ENCODE data around the gene LCK. TPM values are rescaled to one million over a fixed set of nuclear protein-coding genes. Genes with fewer than 3 reads are reported as not detected.

LCK gene
- total RNA-seq: 0.16 TPM in 1 of 2 replicates, not detected in the other

DNA sequence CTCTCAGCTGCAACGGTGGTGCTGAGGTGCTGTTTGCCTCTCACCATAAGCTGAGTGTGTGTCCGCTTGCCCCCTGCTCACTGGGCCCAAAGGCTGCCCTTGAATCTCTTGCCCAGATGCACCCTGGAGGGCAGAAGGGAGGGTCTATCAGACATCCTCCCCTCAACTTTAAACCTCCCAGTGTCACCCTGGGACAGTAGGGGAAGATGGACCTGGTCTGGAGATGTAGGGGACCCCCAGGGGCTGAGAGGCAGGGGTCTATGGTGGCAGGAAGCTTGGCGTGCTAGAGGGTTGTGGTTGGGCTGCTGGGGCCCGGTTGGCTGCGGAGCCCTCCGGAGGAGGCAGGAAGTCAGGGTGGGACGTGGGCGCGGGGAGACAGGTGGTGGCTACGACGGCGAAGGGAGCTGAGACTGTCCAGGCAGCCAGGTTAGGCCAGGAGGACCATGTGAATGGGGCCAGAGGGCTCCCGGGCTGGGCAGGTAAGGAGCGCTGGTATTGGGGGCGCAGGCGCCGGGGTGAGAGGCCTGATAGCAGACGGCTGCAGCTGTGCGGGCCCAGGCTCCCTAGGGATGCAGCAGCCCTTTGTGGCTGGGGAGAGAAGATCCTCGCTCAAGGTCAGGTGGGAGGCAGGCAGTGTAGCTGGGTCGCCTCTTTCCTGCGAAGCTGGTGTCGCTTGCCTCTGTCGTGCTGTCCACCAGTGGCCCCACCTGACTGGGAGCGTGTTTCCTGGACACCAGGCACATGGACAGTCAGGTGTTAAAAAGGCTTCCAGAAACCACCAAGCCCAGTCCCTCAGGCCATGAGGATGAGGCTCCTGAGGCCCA lies at the start of gene LCK:
TSS of gene LCK (plus strand) at position 373 of the 824 bp plus-strand sequence. CDS start 23,065 bp downstream, outside the sequence.

GRCh38 chr1:32205401-32206370 lies 45.4 kb upstream of the LCK start, which contains the start of gene IQCC:
Gene IQCC (plus strand): TSS chr1:32205671. CDS start chr1:32205682, 11 bp downstream.

GRCh38 chr1:32208891-32209328 lies 42.2 kb upstream of the LCK start, which contains the start of gene DCDC2B:
Gene DCDC2B (plus strand): TSS chr1:32209089. CDS start chr1:32209094, 5 bp downstream.

GRCh38 chr1:32221980-32222755 lies 28.9 kb upstream of the LCK start, which contains the start of the genes EIF3I and TMEM234:
Gene EIF3I (plus strand): TSS chr1:32222407. CDS start chr1:32222442, 35 bp downstream.
Gene TMEM234 (minus strand): TSS chr1:32222353. CDS start chr1:32222322, 31 bp downstream.

DNA sequence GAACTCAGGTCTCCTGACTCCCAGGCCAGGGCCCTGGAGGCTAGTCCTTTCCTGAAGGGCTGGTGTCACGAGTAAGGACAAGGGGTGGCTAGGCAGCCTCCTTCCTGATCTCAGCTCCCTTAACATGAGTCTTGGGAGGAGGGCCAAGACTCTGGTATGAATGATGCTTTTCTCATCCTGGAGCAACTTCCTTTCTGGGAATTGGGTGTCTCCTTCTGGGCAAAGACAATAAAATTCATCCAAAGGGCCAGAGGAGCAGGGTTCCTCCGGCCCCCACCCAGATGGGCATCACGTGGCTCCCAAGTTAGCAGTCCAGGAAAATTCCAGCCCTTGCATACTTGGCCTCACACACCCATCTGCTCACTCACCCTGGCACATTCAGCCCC lies 4.2 kb upstream of the LCK start, which contains the start of gene FAM167B:
TSS of gene FAM167B (plus strand) at position 335 of the 386 bp plus-strand sequence. CDS start 200 bp downstream, outside the sequence.

GRCh38 chr1:32291708-32292538 lies 40.9 kb downstream of the LCK start, which contains the start of gene HDAC1:
Gene HDAC1 (plus strand): TSS chr1:32292083. CDS start chr1:32292170, 87 bp downstream.

Other genes with a start within 250 kb of the LCK start
- gene KHDRBS1, start 237.4 kb upstream of the LCK start, total RNA-seq: 36.9 and 50.1 TPM in 2 replicates
- 4.7 and 8.2 TPM in 2 replicates for gene TMEM39B, start 178.3 kb upstream of the LCK start, total RNA-seq
- 20.2 and 24.3 TPM in 2 replicates for gene KPNA6, start 143.2 kb upstream of the LCK start, total RNA-seq
- 60.1 and 72.3 TPM in 2 replicates for gene TXLNA, start 71.6 kb upstream of the LCK start, total RNA-seq
- 16.1 and 19.5 TPM in 2 replicates for gene CCDC28B, start 50.7 kb upstream of the LCK start, total RNA-seq
- gene IQCC, start 45.6 kb upstream of the LCK start, total RNA-seq: 0.69 and 1.6 TPM in 2 replicates
- gene DCDC2B, start 42.2 kb upstream of the LCK start, total RNA-seq: not detected in 2 replicates
- 15.4 and 17.7 TPM in 2 replicates for gene TMEM234, start 28.9 kb upstream of the LCK start, total RNA-seq
- 352 and 375 TPM in 2 replicates for gene EIF3I, start 28.9 kb upstream of the LCK start, total RNA-seq
- gene FAM167B, start 4.0 kb upstream of the LCK start, total RNA-seq: 0.34 and 0.47 TPM in 2 replicates
- 82.8 and 94.3 TPM in 2 replicates for gene HDAC1, start 40.8 kb downstream of the LCK start, total RNA-seq
- gene MARCKSL1, start 85.0 kb downstream of the LCK start, total RNA-seq: 15.8 and 19.0 TPM in 2 replicates
- gene FAM229A, start 111.2 kb downstream of the LCK start, total RNA-seq: 0.95 and 1.5 TPM in 2 replicates
- 0.63 and 0.86 TPM in 2 replicates for gene TSSK3, start 111.3 kb downstream of the LCK start, total RNA-seq
- 50.3 and 51.9 TPM in 2 replicates for gene BSDC1, start 143.2 kb downstream of the LCK start, total RNA-seq
- gene ZBTB8B, start 213.8 kb downstream of the LCK start, total RNA-seq: under 0.01 TPM in 2 replicates